Spleen (tissue), 7 donors: Measurements from ENCODE around the gene CYB5B.

Source experiments
- POLR2AphosphoS5 ChIP-seq, 3 donors: sonication (generic); formaldehyde crosslinking; IDR thresholded peaks; one replicate each; pipeline ENCODE4 v1.5.1; 2017; ENCODE audit warnings: antibody characterized with exemption in 3 of 3
- TF ChIP-seq, protein P1 (sequence below), 11 experiments: fragments of 200-600 bp in 7 of 11; fragments of 450-650 bp in 4 of 11; sonication (generic) in 4 of 11; IDR thresholded peaks in 8 of 11; conservative IDR thresholded peaks in 3 of 11; 1 replicate in 7 of 11; 2 replicates in 4 of 11; pipeline versions ENCODE4 v1.4.0 to v1.8.0; 2016 to 2021; ENCODE audit warnings: antibody characterized with exemption in 11 of 11, inconsistent platforms in 4 of 11, mild to moderate bottlenecking in 1 of 11
- donor health status: DM: no; HTN: no; CAD: no; lungs with moderate emphysema.
- donor health status: DM: no; HTN: no; CAD: no.
- donor health status: DM: no; HTN: no; CAD: no.

GRCh38 chr16:69478685-69479084 is 54.3 kb downstream of the CYB5B start:
- TF ChIP-seq, protein P1, sequence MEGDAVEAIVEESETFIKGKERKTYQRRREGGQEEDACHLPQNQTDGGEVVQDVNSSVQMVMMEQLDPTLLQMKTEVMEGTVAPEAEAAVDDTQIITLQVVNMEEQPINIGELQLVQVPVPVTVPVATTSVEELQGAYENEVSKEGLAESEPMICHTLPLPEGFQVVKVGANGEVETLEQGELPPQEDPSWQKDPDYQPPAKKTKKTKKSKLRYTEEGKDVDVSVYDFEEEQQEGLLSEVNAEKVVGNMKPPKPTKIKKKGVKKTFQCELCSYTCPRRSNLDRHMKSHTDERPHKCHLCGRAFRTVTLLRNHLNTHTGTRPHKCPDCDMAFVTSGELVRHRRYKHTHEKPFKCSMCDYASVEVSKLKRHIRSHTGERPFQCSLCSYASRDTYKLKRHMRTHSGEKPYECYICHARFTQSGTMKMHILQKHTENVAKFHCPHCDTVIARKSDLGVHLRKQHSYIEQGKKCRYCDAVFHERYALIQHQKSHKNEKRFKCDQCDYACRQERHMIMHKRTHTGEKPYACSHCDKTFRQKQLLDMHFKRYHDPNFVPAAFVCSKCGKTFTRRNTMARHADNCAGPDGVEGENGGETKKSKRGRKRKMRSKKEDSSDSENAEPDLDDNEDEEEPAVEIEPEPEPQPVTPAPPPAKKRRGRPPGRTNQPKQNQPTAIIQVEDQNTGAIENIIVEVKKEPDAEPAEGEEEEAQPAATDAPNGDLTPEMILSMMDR (IDR thresholded peaks at IDR 0.05 in 8 of 11, conservative IDR thresholded peaks at IDR 0.05 in 3 of 11) = no peak
- no peak for TF ChIP-seq POLR2AphosphoS5 (IDR thresholded peaks at IDR 0.05)
